HS-5 (cell line): ENCODE measurements around the gene AGAP9.
"Not testable (repeated sequence)": the region's sequence is repeated elsewhere in the genome, so short reads cannot be mapped to it uniquely, and the experiment has no call there.

ENCODE experiments used
- DNase-seq: peaks from one replicate; pipeline ENCODE4 v3.0.0-alpha.2; 2012; ENCODE audit warnings: low read depth

Gene AGAP9

DNA sequence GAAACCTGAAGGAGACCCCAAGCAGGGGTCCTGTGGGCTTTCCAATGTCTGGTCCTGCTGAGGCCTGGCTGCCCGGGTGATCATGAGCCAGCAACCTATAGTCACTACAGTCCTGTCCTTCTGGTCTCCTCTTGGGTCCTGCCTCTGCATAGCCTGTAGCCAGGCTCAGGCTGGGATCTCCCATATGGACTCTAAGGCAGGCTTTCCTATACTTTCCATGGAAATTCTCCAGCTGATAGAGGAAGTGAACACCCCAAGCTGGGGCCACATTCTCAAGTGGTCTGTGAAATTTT, 66.0 kb downstream of the AGAP9 start:
- DNase-seq: no peak

DNA sequence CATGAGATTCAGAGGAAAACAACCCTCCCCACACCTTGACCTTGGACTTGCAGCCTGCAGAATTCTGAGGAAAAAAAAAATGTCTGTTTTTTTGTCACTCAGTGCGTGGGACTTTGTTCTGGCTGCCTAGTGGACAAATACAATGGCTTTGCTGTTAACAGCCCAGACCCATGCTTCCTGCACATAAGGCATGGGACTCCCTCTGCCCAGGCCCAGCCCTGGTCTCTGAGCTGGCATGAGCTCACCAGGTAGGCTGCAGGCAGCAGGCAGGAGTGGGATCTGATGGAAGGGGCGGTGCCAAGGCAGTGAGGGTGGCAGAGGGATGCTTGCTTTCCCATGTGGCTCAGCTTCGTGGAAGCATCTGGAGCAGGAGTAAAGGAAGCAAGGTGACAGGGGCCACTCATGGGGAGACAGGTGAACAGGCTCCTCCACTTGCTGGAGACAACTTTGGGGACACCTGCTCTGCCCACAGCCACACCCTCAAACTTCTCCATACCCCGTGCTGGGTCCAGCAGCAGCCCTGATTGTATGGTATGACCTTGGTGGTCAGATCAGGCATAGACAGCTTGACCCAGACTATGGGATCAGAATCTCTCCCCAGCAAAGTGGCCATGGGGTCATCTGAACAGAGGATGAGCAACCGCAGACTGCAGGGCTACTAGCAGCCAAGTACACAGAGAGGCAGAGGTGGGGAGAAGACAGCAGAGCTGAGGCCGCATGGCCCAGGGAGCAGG, 66.5 kb downstream of the AGAP9 start:
- DNase-seq: no peak

DNA sequence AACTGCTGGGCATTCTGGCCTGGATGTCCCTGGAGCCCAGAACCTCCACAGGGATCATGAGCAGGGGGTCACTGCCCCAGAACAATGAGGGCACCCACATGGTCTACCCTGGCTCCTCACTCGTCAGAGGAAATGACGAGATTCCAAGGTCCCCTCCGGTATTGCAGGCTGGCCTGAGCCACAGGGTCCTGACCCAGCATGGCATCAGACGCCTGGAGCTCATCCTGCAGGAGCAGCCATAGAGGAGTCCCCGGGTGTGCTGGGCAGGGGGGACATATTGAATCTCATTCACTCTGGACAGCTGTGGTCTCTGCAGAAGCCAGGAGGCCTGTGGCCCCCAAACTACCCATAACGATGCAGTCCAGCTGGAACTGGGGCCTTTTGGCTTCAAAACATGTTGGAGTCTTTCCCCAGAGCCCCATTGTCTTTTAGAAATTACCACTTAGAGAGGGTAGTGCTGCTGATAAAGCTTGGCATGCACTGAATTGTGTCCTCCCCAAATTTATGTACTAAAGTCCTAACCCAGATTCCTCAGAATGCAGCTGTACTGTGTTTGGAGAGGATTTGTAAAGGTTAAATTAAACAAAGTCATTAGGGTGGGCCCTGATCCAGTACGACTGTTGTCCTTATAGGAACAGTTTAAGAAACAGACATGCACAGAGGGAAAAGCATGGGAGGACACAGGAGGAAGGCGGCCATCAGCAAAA, 67.2 kb downstream of the AGAP9 start:
- DNase-seq: no peak

DNA sequence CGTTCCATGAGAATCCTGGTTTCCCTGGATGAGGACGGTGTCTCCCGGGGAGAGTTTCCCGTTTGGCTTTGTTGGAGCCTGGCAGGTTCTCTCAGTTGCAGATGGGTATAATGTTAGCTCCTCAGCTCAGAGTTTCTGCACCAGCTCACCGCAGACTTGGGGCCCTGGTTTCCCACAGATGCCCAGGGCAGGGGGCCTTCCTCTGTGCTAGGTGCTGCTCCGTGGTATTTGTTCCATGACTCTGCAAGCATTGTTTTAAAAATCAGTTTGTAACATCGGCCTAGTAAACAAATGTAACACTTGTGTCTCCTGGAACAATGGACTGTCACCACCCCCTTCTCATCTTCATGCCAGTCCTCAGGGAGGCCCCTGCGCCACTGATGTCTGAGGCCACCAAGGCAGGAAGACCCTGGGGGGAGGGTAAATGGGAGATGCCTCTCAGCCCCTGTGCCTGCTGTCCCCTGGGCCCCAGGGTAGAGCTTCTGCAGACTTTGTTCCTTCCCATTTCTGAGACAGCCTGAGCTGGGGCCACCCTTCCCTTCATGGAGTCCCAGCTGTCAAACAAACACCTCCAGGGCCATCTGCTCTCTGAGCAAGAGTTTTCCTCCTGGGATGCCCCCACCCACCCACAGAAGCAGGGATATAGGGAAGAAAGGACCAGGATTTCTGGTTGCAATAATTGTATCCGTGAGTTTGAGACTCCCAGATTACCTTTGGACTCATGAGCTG, 67.9 kb downstream of the AGAP9 start:
- DNase-seq: not testable (repeated sequence)

DNA sequence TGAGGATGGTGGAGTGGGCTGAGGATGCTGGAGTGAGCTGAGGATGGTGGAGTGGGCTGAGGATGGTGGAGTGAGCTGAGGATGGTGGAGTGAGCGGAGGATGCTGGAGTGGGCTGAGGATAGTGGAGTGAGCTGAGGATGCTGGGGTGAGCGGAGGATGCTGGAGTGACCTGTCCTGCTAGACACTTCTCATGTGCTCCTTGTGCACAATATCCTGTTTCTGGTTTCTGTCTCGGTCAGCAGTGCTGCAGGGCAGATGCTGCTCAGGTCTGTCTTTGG, 68.7 kb downstream of the AGAP9 start:
- DNase-seq: no peak

DNA sequence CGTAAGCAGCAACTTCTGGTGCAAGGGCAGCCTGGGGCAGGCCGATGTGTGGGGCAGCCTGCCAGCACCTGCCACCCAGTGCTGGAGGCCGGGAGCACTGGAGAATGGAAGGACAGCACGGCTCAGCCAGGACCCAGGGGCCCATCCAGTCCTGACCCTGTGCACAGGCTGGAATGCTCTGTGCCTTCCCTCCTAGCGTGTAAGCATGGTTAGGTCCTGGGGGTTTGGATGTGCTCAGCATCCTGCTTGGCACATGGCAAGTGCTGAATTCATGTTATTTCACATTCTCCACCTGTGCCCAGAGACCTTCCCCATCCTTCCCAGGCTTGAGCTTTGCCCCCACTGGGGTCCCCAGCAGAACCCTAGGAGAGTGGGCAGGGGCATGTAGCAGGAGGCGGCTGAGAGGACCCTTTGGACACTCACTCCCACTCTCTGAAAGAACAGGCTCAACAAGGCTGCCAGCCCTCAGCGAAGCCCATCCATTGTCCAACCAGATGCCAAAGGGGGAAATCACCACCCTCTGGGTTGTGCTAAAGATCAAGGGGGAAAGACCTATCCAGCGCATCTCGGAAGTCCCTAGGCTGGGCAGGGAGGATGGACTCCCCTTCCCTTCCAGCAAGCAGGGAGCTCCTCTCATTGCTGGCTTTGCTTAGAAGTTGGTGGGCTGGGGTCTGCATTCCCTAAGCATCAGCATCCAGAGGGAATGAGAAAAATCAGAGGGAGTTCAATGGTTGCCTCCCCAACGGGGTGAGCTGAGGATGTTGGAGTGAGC, 69.2 kb downstream of the AGAP9 start:
- no peak for DNase-seq

DNA sequence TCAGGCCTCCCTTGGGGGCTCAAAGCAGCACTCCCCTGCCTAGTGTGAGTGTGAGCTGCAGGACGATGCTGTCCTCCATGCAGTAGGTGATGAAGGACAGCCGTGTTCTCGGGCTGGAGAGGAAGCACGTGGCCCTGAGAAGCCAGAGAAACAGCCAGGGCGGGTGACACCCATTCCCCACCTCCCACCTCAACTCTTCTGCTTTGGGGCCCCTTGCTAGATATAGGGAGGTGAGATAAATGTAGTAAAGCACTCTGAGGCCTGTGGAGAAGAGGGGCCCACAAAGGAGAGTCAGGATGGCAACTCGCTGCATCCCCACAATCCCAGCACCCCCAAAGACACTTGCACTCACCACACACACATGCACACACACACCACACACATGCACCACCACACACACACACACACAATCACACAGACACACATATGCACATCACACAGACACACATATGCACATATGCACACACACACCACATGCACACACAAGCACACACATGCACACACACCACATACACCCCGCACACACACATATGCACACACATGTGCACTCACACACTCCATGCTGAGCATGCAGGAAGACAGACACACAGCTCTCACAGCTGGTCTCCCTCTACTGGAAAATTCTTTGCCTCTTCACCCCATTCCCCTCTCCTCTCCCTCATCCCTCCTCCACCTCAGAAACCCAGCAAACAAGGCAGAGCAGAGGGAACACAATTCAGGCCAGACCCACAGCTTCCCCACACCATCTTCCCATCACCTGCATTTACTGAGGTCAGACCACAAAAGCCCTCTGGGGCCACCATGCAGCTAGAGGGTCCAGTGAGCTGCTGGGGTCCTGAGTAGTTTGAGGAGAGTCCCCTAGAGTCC, 70.1 kb downstream of the AGAP9 start:
- no peak for DNase-seq

DNA sequence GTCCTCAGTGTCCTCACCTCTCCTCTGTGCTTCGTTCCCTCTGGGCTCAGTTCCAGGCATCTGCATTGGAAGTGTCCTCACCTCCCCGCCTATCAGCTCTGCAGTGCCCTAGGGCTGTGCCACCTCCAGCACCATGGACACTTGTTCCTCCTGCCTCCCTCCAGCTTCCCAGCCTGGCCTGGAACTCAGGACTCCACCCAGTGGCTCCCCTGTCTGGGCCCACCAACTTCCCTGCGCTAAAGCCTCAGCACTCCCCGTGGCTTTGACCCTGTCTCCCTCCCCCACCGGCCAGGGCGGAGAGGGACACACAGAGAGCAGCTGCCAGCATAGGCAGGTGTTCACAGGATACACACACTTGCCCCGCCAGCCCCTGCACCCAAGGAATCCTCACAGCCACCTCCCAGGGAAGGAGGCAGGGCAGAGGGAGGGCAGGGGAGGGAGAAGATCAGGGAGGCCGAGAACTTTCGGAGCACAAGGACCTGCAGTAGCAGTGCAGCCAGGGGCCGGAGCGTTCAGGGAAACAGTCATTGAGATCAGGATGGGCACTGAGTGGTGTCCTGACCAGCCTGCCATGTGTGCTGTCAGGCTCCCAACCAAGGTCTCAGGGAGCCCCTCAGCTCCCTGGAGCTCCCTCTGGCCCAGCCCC, 70.8 kb downstream of the AGAP9 start:
- no peak for DNase-seq

DNA sequence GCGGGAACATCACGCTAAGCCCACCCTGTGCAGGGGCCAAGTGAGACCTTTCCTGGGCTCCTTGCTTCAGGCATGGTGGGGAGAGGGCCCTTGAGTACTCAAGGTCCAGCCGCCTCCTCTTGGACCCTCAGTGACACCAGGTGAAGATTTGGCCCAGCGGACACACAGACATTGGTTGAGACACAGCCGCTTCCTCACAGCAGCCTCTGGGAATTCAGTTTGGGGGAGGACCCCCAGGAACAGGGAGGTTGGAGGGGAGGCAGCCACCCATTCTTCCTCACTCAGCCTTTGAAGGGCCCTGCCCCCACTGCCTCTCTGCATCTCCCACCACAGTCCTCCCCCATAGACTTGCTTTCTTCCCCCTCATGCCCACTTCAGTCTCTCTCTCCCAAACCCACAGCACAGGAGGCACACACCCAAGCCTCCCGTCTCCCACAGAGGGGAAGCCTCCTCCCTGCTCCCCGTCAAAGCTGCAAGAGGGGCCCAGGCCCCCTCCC, 71.4 kb downstream of the AGAP9 start:
- DNase-seq: no peak
